ENCODE data around the gene CDYL.

Gene CDYL

GRCh38 chr6:4920914-4921410, 144.8 kb downstream of the CDYL start:
- TF ChIP-seq TAF1 (IDR thresholded peaks at IDR 0.05; ENCODE audit: borderline replicate concordance, low read depth, low read length) (no peak), POLR2A (IDR thresholded peaks at IDR 0.05; ENCODE audit: low read depth, low read length) (no peak), POLR2AphosphoS5 (IDR thresholded peaks at IDR 0.05; ENCODE audit: low read depth, low read length) (no peak)
- DNase-seq (ENCODE audit: insufficient read length) (no peak), FAIRE-seq (no peak)

- no peak for TF ChIP-seq POLR2A (IDR thresholded peaks at IDR 0.05; ENCODE audit: low read depth, low read length)
- TF ChIP-seq TAF1 (IDR thresholded peaks at IDR 0.05; ENCODE audit: borderline replicate concordance, low read depth, low read length), result no peak
- TF ChIP-seq POLR2AphosphoS5 (IDR thresholded peaks at IDR 0.05; ENCODE audit: low read depth, low read length), result no peak
- DNase-seq (ENCODE audit: insufficient read length) (no peak), FAIRE-seq (no peak)
These were observed 146.4 kb downstream of the CDYL start for GRCh38 chr6:4922488-4923037.

GRCh38 chr6:4923081-4923480, 146.9 kb downstream of the CDYL start:
- FAIRE-seq (no peak), DNase-seq (ENCODE audit: insufficient read length) (no peak)
- TF ChIP-seq TAF1 (IDR thresholded peaks at IDR 0.05; ENCODE audit: borderline replicate concordance, low read depth, low read length) (no peak), POLR2A (IDR thresholded peaks at IDR 0.05; ENCODE audit: low read depth, low read length) (no peak), POLR2AphosphoS5 (IDR thresholded peaks at IDR 0.05; ENCODE audit: low read depth, low read length) (no peak)

DNA sequence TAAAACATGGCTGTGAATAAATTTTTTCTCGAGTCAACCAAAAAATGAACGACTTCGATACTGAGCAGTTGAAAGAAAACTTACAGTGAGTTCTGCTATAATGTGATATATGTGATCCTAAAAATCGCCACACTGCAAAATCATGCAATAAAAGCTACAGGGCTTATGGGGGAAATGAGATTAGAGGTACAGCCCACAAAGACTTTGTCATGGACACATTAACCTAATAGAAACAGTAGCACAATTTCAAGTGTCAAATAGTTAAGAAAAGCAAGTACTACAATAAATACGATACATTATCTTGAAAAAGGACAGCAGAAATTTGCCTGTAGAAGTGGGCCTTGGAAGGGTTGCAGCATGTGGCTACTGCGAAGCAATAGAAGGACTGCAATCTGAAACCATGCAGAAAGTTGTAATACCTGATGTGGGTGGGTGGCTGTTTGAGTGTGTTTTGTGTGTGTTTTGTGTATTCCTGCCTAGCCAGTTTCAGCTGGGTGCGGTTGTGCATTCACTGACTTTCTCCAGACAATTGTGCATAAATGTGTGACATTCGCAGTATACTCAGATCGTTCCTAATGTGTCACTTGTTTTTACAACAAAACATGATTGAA, 148.6 kb downstream of the CDYL start:
- DNase-seq (ENCODE audit: insufficient read length) (no peak), FAIRE-seq (no peak)
- TF ChIP-seq TAF1 (IDR thresholded peaks at IDR 0.05; ENCODE audit: borderline replicate concordance, low read depth, low read length) (no peak), POLR2AphosphoS5 (IDR thresholded peaks at IDR 0.05; ENCODE audit: low read depth, low read length) (no peak)

GRCh38 chr6:4925580-4925979, 149.4 kb downstream of the CDYL start:
- no peak for TF ChIP-seq TAF1 (IDR thresholded peaks at IDR 0.05; ENCODE audit: borderline replicate concordance, low read depth, low read length)
- TF ChIP-seq POLR2AphosphoS5 (IDR thresholded peaks at IDR 0.05; ENCODE audit: low read depth, low read length), result no peak
- no peak for TF ChIP-seq POLR2A (IDR thresholded peaks at IDR 0.05; ENCODE audit: low read depth, low read length)
- DNase-seq (ENCODE audit: insufficient read length), result no peak
- no peak for FAIRE-seq

- no peak for FAIRE-seq
- no peak for TF ChIP-seq POLR2AphosphoS5 (IDR thresholded peaks at IDR 0.05; ENCODE audit: low read depth, low read length)
- no peak for TF ChIP-seq TAF1 (IDR thresholded peaks at IDR 0.05; ENCODE audit: borderline replicate concordance, low read depth, low read length)
- TF ChIP-seq POLR2A (IDR thresholded peaks at IDR 0.05; ENCODE audit: low read depth, low read length), result no peak
- DNase-seq (ENCODE audit: insufficient read length), result no peak
These were observed 152.2 kb downstream of the CDYL start for GRCh38 chr6:4928426-4928825.

DNA sequence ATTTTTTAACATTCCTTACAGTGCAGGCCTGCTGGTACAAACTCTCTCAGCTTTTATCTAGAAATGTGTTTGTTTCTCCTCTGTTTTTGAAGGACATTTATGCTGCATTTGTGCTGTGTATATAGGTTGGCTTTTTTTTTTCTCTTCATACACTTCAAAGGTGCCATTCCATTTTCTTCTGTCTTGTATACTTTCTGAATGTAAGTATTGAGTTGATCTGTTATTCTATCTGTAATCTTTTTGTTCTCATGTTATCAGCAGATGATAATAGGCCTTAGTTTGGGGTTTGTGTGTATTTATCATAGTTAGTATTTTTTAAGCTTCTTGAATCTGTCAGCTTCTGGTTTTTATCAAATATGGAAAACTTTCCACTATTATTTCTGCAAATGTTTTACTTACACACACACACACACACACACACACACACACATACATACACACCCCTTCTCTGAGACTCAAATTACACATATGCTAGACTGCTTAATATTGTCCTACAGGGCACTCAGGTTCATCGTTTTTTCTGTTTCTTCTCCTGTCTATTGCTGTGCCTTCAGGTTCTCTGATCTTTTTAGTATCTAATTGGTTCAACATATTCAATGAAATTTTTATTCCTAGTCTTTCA, 153.0 kb downstream of the CDYL start:
- FAIRE-seq (no peak), DNase-seq (ENCODE audit: insufficient read length) (no peak)
- TF ChIP-seq POLR2AphosphoS5 (IDR thresholded peaks at IDR 0.05; ENCODE audit: low read depth, low read length) (no peak), POLR2A (IDR thresholded peaks at IDR 0.05; ENCODE audit: low read depth, low read length) (no peak), TAF1 (IDR thresholded peaks at IDR 0.05; ENCODE audit: borderline replicate concordance, low read depth, low read length) (no peak)

GRCh38 chr6:4930025-4930691, 154.0 kb downstream of the CDYL start:
- DNase-seq (ENCODE audit: insufficient read length) (no peak), FAIRE-seq (no peak)
- TF ChIP-seq POLR2A (IDR thresholded peaks at IDR 0.05; ENCODE audit: low read depth, low read length) (no peak), POLR2AphosphoS5 (IDR thresholded peaks at IDR 0.05; ENCODE audit: low read depth, low read length) (no peak), TAF1 (IDR thresholded peaks at IDR 0.05; ENCODE audit: borderline replicate concordance, low read depth, low read length) (no peak)

- no peak for FAIRE-seq
- no peak for TF ChIP-seq POLR2AphosphoS5 (IDR thresholded peaks at IDR 0.05; ENCODE audit: low read depth, low read length)
- no peak for TF ChIP-seq POLR2A (IDR thresholded peaks at IDR 0.05; ENCODE audit: low read depth, low read length)
- TF ChIP-seq TAF1 (IDR thresholded peaks at IDR 0.05; ENCODE audit: borderline replicate concordance, low read depth, low read length), result no peak
- DNase-seq (ENCODE audit: insufficient read length), result no peak
These were observed 155.5 kb downstream of the CDYL start for GRCh38 chr6:4931530-4932227.

- DNase-seq (ENCODE audit: insufficient read length) (no peak), FAIRE-seq (no peak)
- TF ChIP-seq TAF1 (IDR thresholded peaks at IDR 0.05; ENCODE audit: borderline replicate concordance, low read depth, low read length) (no peak), POLR2AphosphoS5 (IDR thresholded peaks at IDR 0.05; ENCODE audit: low read depth, low read length) (no peak), POLR2A (IDR thresholded peaks at IDR 0.05; ENCODE audit: low read depth, low read length) (no peak)
These were observed 156.2 kb downstream of the CDYL start for GRCh38 chr6:4932228-4932903.

- DNase-seq (ENCODE audit: insufficient read length), result no peak
- peak; percentile 42 for FAIRE-seq
- TF ChIP-seq POLR2AphosphoS5 (IDR thresholded peaks at IDR 0.05; ENCODE audit: low read depth, low read length) (no peak), POLR2A (IDR thresholded peaks at IDR 0.05; ENCODE audit: low read depth, low read length) (no peak), TAF1 (IDR thresholded peaks at IDR 0.05; ENCODE audit: borderline replicate concordance, low read depth, low read length) (no peak)
These were observed 159.3 kb downstream of the CDYL start for GRCh38 chr6:4935486-4935885.
